Hepatocyte (in vitro differentiated cells): Measurements from ENCODE around the gene HECW1.

Experiments used
- CTCF ChIP-seq: fragments of 200-600 bp; sonication (generic); IDR thresholded peaks from 2 replicates; pipeline ENCODE4 v1.5.1; 2016; ENCODE audit warnings: antibody characterized with exemption, mild to moderate bottlenecking; ENCODE audit not compliant: poor library complexity
- EZH2 ChIP-seq: fragments of 200-600 bp; sonication (generic); IDR thresholded peaks from 2 replicates; pipeline ENCODE4 v1.6.1; 2016; ENCODE audit warnings: antibody characterized with exemption, mild to moderate bottlenecking, borderline replicate concordance
- EZH2phosphoT487 ChIP-seq: fragments of 200-600 bp; sonication (generic); IDR thresholded peaks from one replicate; pipeline ENCODE4 v1.6.1; 2018; ENCODE audit warnings: antibody characterized with exemption, mild to moderate bottlenecking, low read depth, moderate library complexity; ENCODE audit not compliant: unreplicated experiment, severe bottlenecking

- no peak for TF ChIP-seq EZH2
- no peak for TF ChIP-seq CTCF
- no peak for TF ChIP-seq EZH2phosphoT487
Observed at GRCh38 chr7:43557831-43558495, 445.5 kb downstream of the HECW1 start.
